LoVo (cell line): Measurements from ENCODE around the gene FAM210B.
"Not testable (repeated sequence)": the region's sequence is repeated elsewhere in the genome, so short reads cannot be mapped to it uniquely, and the experiment has no call there.

ENCODE experiments used
- DNase-seq: peaks from one replicate; pipeline ENCODE4 v3.0.0-alpha.2; 2016; ENCODE audit warnings: low spot score

Gene FAM210B

DNA sequence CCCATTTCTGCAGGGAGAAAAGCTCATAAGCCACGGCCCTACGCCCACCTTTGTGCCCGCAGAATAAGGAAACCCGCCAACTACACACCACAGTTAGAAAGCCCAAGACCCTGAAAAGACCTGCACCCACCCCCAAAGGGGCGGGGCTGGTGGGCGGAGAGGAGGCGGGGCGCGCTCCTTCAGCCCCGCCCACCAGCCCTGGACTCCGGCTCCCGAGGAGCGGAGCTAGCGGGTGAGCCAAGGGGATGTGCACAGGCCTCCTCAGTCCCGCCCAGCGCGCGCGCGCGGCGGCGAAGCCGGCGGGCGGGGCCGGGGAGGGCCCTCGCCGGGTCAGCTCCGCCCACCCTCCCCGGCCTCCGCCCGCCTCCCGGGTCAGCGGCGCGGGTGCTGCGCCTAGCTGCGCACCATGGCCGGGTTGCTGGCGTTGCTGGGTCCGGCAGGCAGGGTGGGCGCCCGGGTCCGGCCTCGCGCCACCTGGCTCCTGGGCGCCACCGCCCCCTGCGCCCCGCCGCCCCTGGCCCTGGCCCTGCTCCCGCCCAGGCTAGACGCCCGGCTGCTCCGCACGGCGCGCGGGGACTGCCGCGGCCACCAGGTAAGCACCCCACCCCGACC, at the start of gene FAM210B:
Gene FAM210B (plus strand): TSS at position 375 of the 612 bp plus-strand sequence. CDS start 32 bp downstream, at position 407.
- peak; percentile 88 for DNase-seq

DNA sequence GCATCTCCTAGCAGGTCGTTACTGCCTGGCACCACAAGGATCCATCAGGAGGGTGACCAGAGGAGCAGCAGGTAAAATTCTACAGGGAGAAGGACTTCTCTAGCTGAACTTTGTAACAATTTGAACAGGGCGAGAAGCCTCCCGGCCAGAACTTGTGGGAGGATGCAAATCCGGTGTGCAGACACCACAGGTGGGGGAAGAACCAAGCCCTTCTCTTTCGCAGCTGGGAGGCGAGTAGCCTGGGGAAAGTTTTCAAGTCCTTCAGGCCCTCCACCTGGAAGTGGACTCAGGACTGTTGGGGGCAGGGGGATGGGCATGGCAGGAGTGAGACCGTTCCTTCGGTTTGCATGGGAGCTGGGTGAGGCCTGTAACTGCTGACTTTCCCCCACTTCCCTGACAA, 42.7 kb upstream of the FAM210B start:
- no peak for DNase-seq

DNA sequence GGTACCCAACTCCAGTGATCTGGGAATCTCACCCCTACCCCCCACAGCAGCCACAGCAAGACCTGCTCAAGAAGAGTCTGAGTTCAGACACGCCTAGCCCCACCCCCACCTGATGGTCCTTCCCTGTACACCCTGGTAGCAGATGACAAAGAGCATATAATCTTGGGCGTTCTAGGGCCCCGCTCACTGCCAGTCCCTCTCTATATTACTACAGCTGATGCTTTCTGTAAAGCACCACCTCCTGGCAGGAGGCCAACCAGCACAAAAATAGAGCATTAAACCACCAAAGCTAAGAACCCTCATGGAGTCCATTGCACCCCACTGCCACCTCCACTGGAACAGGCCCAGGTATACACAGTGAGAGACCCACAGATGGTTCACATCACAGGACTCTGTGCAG, 42.3 kb upstream of the FAM210B start:
- no peak for DNase-seq

GRCh38 chr20:56322681-56323080, 36.1 kb upstream of the FAM210B start:
- no peak for DNase-seq

- no peak for DNase-seq
Observed at GRCh38 chr20:56323206-56323605, 35.6 kb upstream of the FAM210B start.

GRCh38 chr20:56323656-56324055, 35.1 kb upstream of the FAM210B start:
- DNase-seq, result no peak

- no peak for DNase-seq
Observed at GRCh38 chr20:56324806-56325205, 34.0 kb upstream of the FAM210B start.

GRCh38 chr20:56328861-56329260, 29.9 kb upstream of the FAM210B start:
- peak; percentile 2 for DNase-seq

DNA sequence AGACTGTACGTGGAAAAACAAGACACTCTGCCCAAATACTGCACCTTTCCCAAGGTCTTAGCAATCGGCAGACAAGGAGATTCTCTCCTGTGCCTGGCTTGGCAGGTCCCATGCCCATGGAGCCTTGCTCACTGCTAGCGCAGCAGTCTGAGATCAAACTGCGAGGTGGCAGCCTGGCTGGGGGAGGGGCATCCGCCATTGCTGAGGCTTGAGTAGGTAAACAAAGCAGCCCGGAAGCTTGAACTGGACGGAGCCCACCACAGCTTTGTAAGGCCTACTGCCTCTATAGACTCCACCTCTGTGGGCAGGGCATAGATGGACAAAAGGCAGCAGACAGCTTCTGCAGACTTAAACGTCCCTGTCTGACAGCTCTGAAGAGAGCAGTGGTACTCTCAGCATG, 22.1 kb upstream of the FAM210B start:
- DNase-seq, result not testable (repeated sequence)

DNA sequence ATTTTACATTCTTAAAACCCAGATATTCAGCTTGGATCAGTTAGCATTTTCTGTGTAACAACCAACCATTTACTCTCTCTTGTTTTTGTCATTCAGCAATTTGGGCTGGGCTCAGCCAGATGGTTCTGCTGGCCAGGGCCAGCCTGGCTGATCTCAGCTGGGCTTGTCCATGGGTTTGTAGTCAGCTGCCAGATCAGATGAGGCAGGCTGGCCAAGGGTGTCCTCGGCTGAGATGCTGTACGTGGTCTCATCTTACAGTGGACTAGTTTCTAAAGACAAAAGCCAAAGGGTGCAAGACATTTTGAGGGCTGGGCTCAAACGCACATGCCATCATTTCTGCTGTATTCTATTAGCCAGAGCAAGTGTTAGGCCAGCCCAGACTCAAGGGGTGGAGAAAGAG, 16.0 kb upstream of the FAM210B start:
- no peak for DNase-seq

- DNase-seq, result no peak
Observed at GRCh38 chr20:56343861-56344381, 14.9 kb upstream of the FAM210B start.

DNA sequence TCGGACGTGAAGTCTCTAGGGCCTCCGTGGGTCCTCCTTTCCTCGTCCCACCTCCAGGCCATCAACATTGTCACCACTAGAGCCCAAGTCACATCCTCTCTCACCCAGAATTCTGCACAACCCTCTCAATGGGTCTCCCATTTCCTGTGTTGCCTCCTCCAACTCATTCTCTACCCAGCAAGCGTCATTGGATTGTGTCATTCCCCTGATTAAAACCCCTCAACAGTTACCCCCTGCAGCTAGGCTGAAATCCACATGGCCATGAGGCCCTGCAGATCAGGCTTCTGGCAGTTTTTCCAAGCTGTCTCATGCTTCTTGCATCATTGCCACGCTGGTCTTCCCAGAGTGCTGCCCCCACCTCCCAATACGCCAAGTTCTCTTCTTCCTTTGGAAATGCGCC, 12.9 kb upstream of the FAM210B start:
- DNase-seq, result no peak

DNA sequence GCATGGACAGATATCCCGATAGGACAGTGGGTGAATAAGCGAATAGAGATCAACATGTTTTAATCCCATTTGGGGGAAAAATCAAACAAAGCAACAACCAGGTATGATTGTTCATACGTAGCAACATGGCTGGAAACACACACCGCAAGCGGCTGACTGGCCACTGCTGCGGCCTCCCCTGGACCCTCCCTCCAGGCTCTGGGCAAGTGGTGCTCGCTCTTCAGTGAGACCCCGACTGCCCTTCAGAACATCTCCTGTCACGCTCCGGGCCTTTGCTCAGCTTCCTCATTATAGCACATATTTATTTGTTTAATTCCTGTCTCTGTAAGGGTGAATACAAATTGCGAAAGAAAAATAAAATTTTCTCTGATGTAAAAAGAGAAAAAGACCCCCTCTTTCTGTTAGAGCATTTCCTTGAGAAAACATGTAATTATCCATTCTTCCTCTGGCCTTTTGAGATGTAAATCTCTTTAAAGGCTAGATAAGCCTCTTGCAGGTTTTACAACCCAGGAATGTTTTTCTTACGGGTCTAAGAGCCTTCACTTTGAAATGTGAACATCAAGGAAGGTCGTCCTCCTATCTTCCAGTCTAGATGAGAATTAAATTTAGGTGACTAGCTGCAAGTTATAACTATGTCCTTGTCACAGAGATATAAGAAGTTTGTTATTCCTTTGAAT, 11.0 kb upstream of the FAM210B start:
- no peak for DNase-seq

- no peak for DNase-seq
Observed at GRCh38 chr20:56348305-56348693, 10.5 kb upstream of the FAM210B start.

GRCh38 chr20:56348746-56349145, 10.0 kb upstream of the FAM210B start:
- DNase-seq, result no peak

DNA sequence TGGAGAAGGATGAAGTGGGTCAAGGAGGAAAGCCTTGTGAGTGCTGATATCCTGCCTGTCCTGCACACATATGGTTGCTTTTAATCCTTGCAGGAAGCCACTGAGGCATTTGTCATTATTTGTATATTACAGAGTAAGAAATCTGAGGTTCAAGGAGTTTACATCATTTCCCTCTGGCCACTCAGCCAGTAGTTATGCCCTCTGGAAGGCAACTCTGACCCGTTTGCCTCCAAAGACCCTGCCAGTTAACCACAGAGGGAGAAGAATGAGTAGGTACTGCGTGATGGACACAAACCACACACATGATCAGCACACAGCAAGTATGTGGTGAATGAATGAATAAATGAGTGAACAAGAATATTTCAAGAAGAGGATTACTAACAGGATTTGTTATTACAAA, 7.9 kb upstream of the FAM210B start:
- DNase-seq, result no peak

DNA sequence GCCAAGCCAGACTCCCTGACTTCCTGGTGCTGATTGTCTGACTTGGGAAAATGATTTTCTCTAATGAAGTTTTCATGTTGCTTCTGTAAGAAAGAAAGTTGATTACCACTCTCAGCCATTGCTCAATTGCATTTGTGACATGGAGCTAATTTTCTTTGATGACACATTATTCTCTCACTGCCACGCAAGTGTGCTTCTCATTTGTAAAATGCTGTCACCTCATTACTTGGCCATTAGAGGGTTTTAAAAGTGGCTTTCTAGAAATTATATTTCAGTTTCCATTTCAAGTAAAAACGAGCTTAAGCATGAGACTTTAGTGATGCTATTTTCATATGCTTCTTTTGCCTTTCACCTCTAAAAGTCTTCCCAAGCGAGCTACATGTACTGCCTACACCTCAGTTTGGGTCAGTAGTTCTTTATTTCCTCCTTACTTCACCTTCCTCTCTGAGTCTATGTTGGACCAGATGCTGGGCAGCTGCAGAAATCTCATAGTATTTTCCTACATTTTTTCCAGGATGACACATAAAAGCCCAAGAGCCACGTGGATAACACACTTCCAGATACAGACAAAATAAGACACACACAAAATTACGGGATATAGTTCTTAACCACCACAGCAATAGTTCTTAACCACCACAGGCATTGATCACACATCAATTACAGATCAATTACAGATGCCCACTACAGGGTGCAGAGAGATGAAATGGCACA, 6.3 kb upstream of the FAM210B start:
- no peak for DNase-seq

DNA sequence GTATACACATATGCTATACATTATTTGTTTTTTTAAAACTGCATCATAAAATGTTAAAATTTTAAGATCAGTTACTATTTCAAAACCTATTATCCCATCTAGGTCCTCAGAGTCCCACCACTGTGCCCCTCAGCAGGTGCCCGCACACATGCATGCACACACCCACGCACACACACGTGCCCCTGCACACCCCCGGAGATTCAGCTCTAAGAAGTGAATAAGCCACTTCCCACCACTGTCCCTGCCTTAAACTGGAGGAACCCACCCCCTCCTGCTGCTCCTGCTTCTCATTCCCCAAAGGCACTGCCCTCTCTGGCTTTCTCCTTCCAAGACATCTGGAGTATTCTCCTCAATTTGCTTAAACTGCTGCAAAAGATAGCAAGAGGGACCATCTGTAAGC, 5.4 kb upstream of the FAM210B start:
- DNase-seq, result no peak

DNA sequence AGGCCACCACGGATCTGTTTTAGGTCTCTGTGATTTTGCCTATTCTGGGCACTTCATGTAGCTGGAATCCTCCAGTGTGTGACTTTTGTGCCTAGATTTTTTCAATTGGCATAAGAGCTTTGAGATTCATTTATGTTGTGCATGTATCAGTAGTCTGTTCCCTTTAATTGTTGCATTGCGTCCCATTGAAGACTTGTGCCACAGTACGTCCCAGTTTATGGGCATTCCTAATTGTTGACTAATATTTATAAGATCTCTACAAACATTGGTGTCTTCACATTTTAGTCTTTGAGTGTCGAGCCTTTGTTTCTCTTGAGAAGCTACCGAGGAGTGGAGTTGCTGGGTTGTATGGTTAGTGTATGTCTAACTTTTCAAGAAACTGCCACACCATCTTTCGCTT, 704 bp upstream of the FAM210B start:
- peak; percentile 49 for DNase-seq

DNA sequence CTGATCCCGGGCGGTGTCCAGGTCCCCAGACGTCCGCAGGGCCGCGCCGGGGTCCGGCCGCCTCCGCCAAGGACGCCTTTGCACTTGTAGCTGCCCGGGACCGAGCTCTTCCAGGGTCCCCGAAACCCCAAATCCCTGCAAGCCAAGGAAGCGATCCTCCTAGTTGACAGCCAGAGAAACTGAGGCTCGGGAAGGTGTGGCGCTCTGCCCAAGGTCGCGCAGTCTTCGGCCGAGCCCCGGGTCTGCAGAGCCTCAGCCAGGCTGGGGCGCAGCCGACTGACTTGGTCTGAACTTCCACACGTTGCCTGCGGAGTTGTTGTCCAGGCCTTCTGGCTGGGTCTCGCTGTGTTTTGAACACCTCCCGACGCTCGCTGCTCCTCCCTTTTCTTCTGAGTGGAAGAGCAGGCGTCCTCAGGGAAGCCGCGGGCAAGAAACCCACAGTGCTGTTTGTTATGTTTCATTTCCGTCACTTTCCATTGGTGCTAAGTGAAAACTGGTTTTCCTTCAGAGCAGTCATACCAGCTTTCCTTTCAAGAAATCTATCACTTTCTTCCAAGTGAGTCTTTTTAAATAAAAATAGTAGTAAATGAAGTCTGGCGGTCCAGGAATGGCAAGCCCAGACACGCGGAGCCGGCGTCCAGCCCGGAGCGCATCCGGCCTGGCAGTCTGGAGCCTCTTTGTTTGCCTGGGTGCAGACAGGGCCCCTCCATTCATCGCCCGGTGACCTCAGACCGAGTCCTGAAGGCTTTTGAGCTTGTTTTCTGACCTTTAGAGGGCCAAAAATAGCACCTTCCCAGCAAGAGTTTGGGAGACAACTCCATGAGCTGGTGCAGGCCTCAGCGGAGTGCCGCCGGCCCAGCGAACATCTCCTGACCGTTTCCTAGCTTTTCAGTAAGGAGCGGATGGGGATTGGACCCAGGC, 698 bp downstream of the FAM210B start:
- DNase-seq, result peak; percentile 26

DNA sequence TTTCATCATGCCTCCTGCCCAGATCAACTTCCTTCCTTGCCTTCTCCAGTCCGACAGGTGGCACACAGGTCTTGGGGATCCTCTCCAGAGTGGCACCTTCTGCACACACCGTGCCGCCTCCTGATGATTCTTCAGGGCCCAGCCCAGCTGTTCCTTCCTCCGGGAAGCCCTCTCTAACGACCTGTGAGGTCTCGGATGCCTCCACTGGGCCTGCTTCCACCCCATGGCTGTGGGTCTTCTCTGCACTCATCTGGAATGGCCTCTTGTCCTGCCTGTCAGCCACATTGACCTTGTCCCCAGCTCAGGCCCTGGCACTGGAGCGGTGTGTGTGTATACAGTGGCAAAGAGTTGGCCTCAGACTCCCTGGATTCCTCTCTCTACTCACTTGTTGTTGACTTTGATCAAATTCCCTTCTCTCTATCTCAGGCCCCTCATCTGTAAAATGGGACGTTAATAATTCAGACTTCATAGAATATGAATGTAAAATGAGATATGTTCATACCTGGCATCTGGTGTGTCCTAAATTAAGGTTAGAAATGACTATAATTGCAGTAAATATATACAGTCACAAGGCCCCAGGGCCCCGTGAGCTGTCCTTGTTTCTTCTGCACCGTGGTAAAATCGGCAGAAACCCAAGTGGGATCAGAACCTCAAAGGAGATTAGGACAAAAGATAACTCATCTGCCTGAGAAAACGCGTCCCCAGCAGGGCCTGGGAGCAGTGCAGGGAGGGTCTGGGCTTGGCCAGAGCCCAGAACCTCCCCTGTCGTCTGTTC, 1.5 kb downstream of the FAM210B start:
- DNase-seq, result no peak

DNA sequence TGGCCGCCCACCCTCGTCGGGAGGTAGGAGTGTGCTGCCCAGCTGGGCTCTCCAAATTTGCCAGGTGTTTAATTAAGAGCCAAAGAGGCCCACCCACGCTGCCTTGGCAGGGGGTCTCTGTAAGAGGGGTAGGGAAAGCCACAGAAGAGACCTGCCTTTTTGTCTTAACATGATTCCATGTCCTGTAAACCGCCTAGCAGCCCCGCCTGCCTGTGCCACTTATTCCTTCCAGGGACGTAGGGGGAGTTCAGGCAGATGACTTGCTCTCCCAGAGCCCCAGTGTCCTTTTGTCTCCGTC, 2.1 kb downstream of the FAM210B start:
- no peak for DNase-seq
